HCT116 (cell line): Measurements from ENCODE around the gene ZNF358. TPM values are rescaled to one million over a fixed set of nuclear protein-coding genes. Genes with fewer than 3 reads are reported as not detected.

ENCODE experiments used
- ATAC-seq: fragments of 200-7000 bp; cut with Tn5 transposase; 2 replicates; pipeline ENCODE4 v1.9.1; 2020; ENCODE audit warnings: mild to moderate bottlenecking, moderate library complexity
- BruUV-seq: library from RNA; stranded (reverse); fragments of 400-500 nt; replicated peaks from 2 replicates; lab custom pipeline; 2021; lab: Mats Ljungman, UMichigan
- CTCF ChIA-PET: fragments of 300-600 bp; sonication (Branson Sonifier 250); formaldehyde crosslinking; loops from one replicate; lab custom pipeline; 2021; ENCODE audit warnings: antibody characterized with exemption; lab: Charles Lee
- POLR2A ChIA-PET: fragments of 300-600, 350-600 bp; sonication (Branson Sonifier 250); formaldehyde crosslinking; loops from one replicate; lab custom pipeline; 2021; ENCODE audit warnings: antibody characterized with exemption; lab: Charles Lee
- RAD21 ChIA-PET, 2 experiments: fragments of 300-600 bp; sonication (Branson Sonifier 250); formaldehyde crosslinking; loops; one replicate each; lab custom pipeline; 2023; ENCODE audit warnings: low total read pairs in 2 of 2; ENCODE audit not compliant: uncharacterized antibody in 2 of 2, unreplicated experiment in 2 of 2, low non-redundant PET in 1 of 2; lab: Charles Lee
- DNase-seq: peaks from one replicate; pipeline ENCODE4 v3.0.0-alpha.2; 2010; ENCODE audit warnings: low read depth, low spot score
- H2AFZ ChIP-seq: fragments of 200-600 bp; shearing (Covaris generic), sonication (generic); 2 replicates; pipeline ENCODE4 v1.6.1; 2017; ENCODE audit warnings: low read depth, mixed run types, mixed read lengths, antibody characterized with exemption, low read length; ENCODE audit not compliant: poor library complexity, severe bottlenecking
- H3K27ac ChIP-seq: 2 replicates; pipeline ENCODE4 v1.5.1; 2012; ENCODE audit warnings: low read depth, low read length
- H3K27me3 ChIP-seq: fragments of 200-600 bp; sonication (generic); 2 replicates; pipeline ENCODE4 v1.6.1; 2016; ENCODE audit warnings: mixed run types, low read length, mixed read lengths; ENCODE audit not compliant: insufficient read depth
- H3K36me3 ChIP-seq, 2 experiments: fragments of 200-500 bp in 1 of 2; fragments of 200-600 bp in 1 of 2; sonication (Bioruptor generic) in 1 of 2; sonication (generic) in 1 of 2; 2 replicates each; pipeline versions ENCODE4 v1.5.1 to v1.6.1; 2014 to 2016; ENCODE audit warnings: low read length in 2 of 2, inconsistent platforms in 1 of 2, mixed read lengths in 1 of 2, mixed run types in 1 of 2; ENCODE audit not compliant: insufficient read depth in 2 of 2, control insufficient read depth in 1 of 2
- H3K4me1 ChIP-seq, 2 experiments: fragments of 200-600 bp in 1 of 2; sonication (generic) in 1 of 2; 2 replicates each; pipeline versions ENCODE4 v1.5.1 to v1.6.1; 2012 to 2017; ENCODE audit warnings: low read length in 2 of 2, inconsistent platforms in 1 of 2, mild to moderate bottlenecking in 1 of 2, mixed read lengths in 1 of 2, mixed run types in 1 of 2, moderate library complexity in 1 of 2; ENCODE audit not compliant: insufficient read depth in 2 of 2, control insufficient read depth in 1 of 2
- H3K4me2 ChIP-seq: fragments of 200-600 bp; sonication (generic); 2 replicates; pipeline ENCODE4 v1.6.1; 2017; ENCODE audit warnings: mixed run types, low read length, mixed read lengths
- H3K4me3 ChIP-seq, 2 experiments: fragments of 200-600 bp in 1 of 2; sonication (generic) in 1 of 2; replicated peaks in 1 of 2; 2 replicates each; pipeline ENCODE4 v1.5.1; 2011 to 2016; ENCODE audit warnings: low read length in 2 of 2, control low read depth in 1 of 2, low read depth in 1 of 2, mild to moderate bottlenecking in 1 of 2, mixed read lengths in 1 of 2, mixed run types in 1 of 2
- H3K79me2 ChIP-seq: fragments of 200-600 bp; sonication (generic); 2 replicates; pipeline ENCODE4 v1.6.1; 2017; ENCODE audit warnings: mild to moderate bottlenecking, mixed run types, low read length, moderate library complexity, mixed read lengths; ENCODE audit not compliant: insufficient read depth
- H3K9ac ChIP-seq: fragments of 200-600 bp; sonication (generic); 2 replicates; pipeline ENCODE4 v1.6.1; 2016; ENCODE audit warnings: low read length, mixed read lengths
- H3K9me2 ChIP-seq: fragments of 200-600 bp; sonication (generic), shearing (Covaris generic); 2 replicates; pipeline ENCODE4 v1.6.1; 2017; ENCODE audit warnings: mixed run types, mild to moderate bottlenecking, moderate library complexity; ENCODE audit not compliant: insufficient read depth
- H3K9me3 ChIP-seq, 2 experiments: fragments of 200-500 bp in 1 of 2; fragments of 200-600 bp in 1 of 2; sonication (Bioruptor generic) in 1 of 2; sonication (generic) in 1 of 2; 2 replicates each; pipeline ENCODE4 v1.6.1; 2014 to 2017; ENCODE audit warnings: low read length in 2 of 2, mixed read lengths in 2 of 2, inconsistent platforms in 1 of 2, low read depth in 1 of 2, mild to moderate bottlenecking in 1 of 2, mixed run types in 1 of 2, moderate library complexity in 1 of 2; ENCODE audit not compliant: control insufficient read depth in 1 of 2, insufficient read depth in 1 of 2
- H4K20me1 ChIP-seq: fragments of 200-600 bp; sonication (generic), shearing (Covaris generic); 2 replicates; pipeline ENCODE4 v1.6.1; 2017; ENCODE audit warnings: mixed run types, mild to moderate bottlenecking, moderate library complexity; ENCODE audit not compliant: insufficient read depth
- ATF3 ChIP-seq: IDR thresholded peaks from 2 replicates; pipeline ENCODE4 v1.6.1; 2012
- CBX3 ChIP-seq: IDR thresholded peaks from 2 replicates; pipeline ENCODE4 v1.6.1; 2012; ENCODE audit warnings: low read depth
- CEBPB ChIP-seq: IDR thresholded peaks from 2 replicates; pipeline ENCODE4 v1.6.1; 2012; ENCODE audit warnings: low read depth
- CTCF ChIP-seq, 3 experiments: fragments of 200-600 bp in 1 of 3; sonication (generic) in 1 of 3; IDR thresholded peaks in 2 of 3; conservative IDR thresholded peaks in 1 of 3; 2 replicates each; pipeline ENCODE4 v1.5.1; 2012 to 2017; ENCODE audit warnings: low read depth in 2 of 3, low read length in 2 of 3, antibody characterized with exemption in 1 of 3, borderline replicate concordance in 1 of 3, control low read depth in 1 of 3, mild to moderate bottlenecking in 1 of 3, mixed read lengths in 1 of 3, mixed run types in 1 of 3, moderate library complexity in 1 of 3; ENCODE audit not compliant: insufficient read depth in 1 of 3
- EGR1 ChIP-seq: IDR thresholded peaks from 2 replicates; pipeline ENCODE4 v1.6.1; 2012; ENCODE audit warnings: low read depth
- ELF1 ChIP-seq: IDR thresholded peaks from 2 replicates; pipeline ENCODE4 v1.6.1; 2012; ENCODE audit warnings: low read depth, borderline replicate concordance
- EZH2 ChIP-seq: fragments of 200-600 bp; sonication (generic); IDR thresholded peaks from 2 replicates; pipeline ENCODE4 v1.6.1; 2017; ENCODE audit warnings: antibody characterized with exemption, mixed run types
- EZH2phosphoT487 ChIP-seq: fragments of 200-600 bp; IDR thresholded peaks from 2 replicates; pipeline ENCODE4 v1.6.1; 2018; ENCODE audit warnings: antibody characterized with exemption, borderline replicate concordance
- FOSL1 ChIP-seq: IDR thresholded peaks from 2 replicates; pipeline ENCODE4 v1.6.1; 2012; ENCODE audit warnings: low read depth
- MAX ChIP-seq: IDR thresholded peaks from 2 replicates; pipeline ENCODE4 v1.6.1; 2012
- POLR2A ChIP-seq: IDR thresholded peaks from 2 replicates; pipeline ENCODE4 v1.7.0; 2011; ENCODE audit warnings: borderline replicate concordance; ENCODE audit not compliant: insufficient read depth, insufficient read length; ENCODE audit errors: extremely low read depth
- POLR2AphosphoS5 ChIP-seq: IDR thresholded peaks from 2 replicates; pipeline ENCODE4 v1.6.1; 2011; ENCODE audit warnings: mild to moderate bottlenecking, low read depth, low read length, moderate library complexity
- RAD21 ChIP-seq: IDR thresholded peaks from 2 replicates; pipeline ENCODE4 v1.6.1; 2012; ENCODE audit warnings: low read depth, mild to moderate bottlenecking
- SIN3A ChIP-seq: IDR thresholded peaks from 2 replicates; pipeline ENCODE4 v1.6.1; 2012; ENCODE audit warnings: low read depth
- SP1 ChIP-seq: IDR thresholded peaks from 2 replicates; pipeline ENCODE4 v1.6.1; 2012; ENCODE audit warnings: low read depth
- TCF7L2 ChIP-seq: IDR thresholded peaks from 2 replicates; pipeline ENCODE4 v1.7.0; 2011; ENCODE audit warnings: borderline replicate concordance, inconsistent platforms; ENCODE audit not compliant: insufficient read depth, insufficient read length; ENCODE audit errors: extremely low read depth
- YY1 ChIP-seq: IDR thresholded peaks from 2 replicates; pipeline ENCODE4 v1.6.1; 2011; ENCODE audit warnings: low read length, low read depth, moderate library complexity, mild to moderate bottlenecking; ENCODE audit not compliant: insufficient replicate concordance; ENCODE audit errors: extremely low read depth
- ZBTB33 ChIP-seq: IDR thresholded peaks from 2 replicates; pipeline ENCODE4 v1.6.1; 2011; ENCODE audit warnings: mild to moderate bottlenecking, low read length, moderate library complexity; ENCODE audit not compliant: insufficient replicate concordance; ENCODE audit errors: extremely low read depth
- ZFX ChIP-seq: fragments of 450-650 bp; IDR thresholded peaks from 2 replicates; pipeline ENCODE4 v1.6.1; 2017
- intact Hi-C: fragments of 100-400 bp; cut with micrococcal nuclease; formaldehyde crosslinking; loops from 2 replicates; pipeline ENCODE4 v1.10.0; 2022
- total RNA-seq: library from RNA; stranded (reverse); gene quantifications from one replicate; pipeline ENCODE4 v1.2.1, GENCODE V29; 2021; ENCODE audit not compliant: unreplicated experiment

The ZNF358 gene
- total RNA-seq, 1 experiment from 2014 or later, result 20.7 TPM

GRCh38 chr19:7516878-7517277 is 975 bp downstream of the ZNF358 start:
- no TSS peak for BruUV-seq
- H3K79me2 ChIP-seq, result no peaks in the 10 kb centered on the region
- intact Hi-C loops, result no loop called here
- H3K36me3 ChIP-seq, result no peaks in the 10 kb centered on the region
- no peak for TF ChIP-seq CTCF (IDR thresholded peaks at IDR 0.05 in 2 of 3, conservative IDR thresholded peaks at IDR 0.05 in 1 of 3; ENCODE audit: borderline replicate concordance in 1 of 3, insufficient read depth in 1 of 3, low read depth in 2 of 3, low read length in 2 of 3)
- no peak for TF ChIP-seq ATF3
- no peak for TF ChIP-seq ELF1
- TF ChIP-seq CBX3, result no peak
- no peak for TF ChIP-seq YY1
- no peak for TF ChIP-seq EZH2phosphoT487
- TF ChIP-seq POLR2AphosphoS5, result no peak
- no peak for TF ChIP-seq ZBTB33
- TF ChIP-seq EGR1, result no peak
- TF ChIP-seq EZH2, result no peak
- TF ChIP-seq SIN3A, result no peak
- TF ChIP-seq FOSL1, result no peak
- TF ChIP-seq SP1, result no peak
- TF ChIP-seq RAD21, result no peak
- no peak for TF ChIP-seq POLR2A
- TF ChIP-seq TCF7L2, result no peak
- TF ChIP-seq CEBPB, result no peak
- TF ChIP-seq ZFX, result no peak
- no peak for TF ChIP-seq MAX
- DNase-seq (no peak), ATAC-seq (no peak)
- RAD21 ChIA-PET, result interaction anchor here in 1 of 2 experiments (0.6 kb wide), 1 partner anchor 34 kb away, joined by 3 read pairs; no protein-coding TSS in a partner anchor
- H3K27ac ChIP-seq, result no peak overlapping the region
- H3K9ac ChIP-seq, result peak overlapping the region; percentile 49; the same call in 1 of the 2 replicates
- no peaks in the 10 kb centered on the region for H3K9me2 ChIP-seq
- H3K9me3 ChIP-seq, result no peaks in the 10 kb centered on the region
- CTCF ChIA-PET, result no interaction called here
- H3K4me3 ChIP-seq, result peak overlapping the region; percentile 50 to 54; a peak in 3 of 4 replicates
- H3K4me2 ChIP-seq, result peak overlapping the region; percentile 82
- H2AFZ ChIP-seq, result no peak overlapping the region
- H3K4me1 ChIP-seq, result peaks cover 8 to 23% of the 10 kb centered on the region in 2 experiments
- POLR2A ChIA-PET, result interaction anchor here (1.2 to 2.3 kb wide), 2 partner anchors 11 to 18 kb away, joined by 3 to 9 read pairs; partner anchors contain the start of gene PNPLA6
- H4K20me1 ChIP-seq, result no peaks in the 10 kb centered on the region
- H3K27me3 ChIP-seq, result no peaks in the 10 kb centered on the region
